Activated B cell treated with CpG ODN at 0.5 μM for 24 hours (primary cell): ENCODE measurements around the gene ABCG1. TPM values are rescaled to one million over a fixed set of nuclear protein-coding genes. Genes with fewer than 3 reads are reported as not detected.

Experiments
- ATAC-seq: fragments of 200-7000 bp; cut with Tn5 transposase; one replicate; pipeline ENCODE4 v1.10.0; 2021; ENCODE audit warnings: low read depth, mild to moderate bottlenecking, moderate library complexity
- CTCF ChIA-PET: fragments of 350-600 bp; sonication (Branson Sonifier 250); formaldehyde crosslinking; loops from one replicate; lab custom pipeline; 2021; ENCODE audit warnings: antibody characterized with exemption; lab: Charles Lee
- POLR2A ChIA-PET: fragments of 350-600 bp; sonication (Branson Sonifier 250); formaldehyde crosslinking; loops from one replicate; lab custom pipeline; 2021; ENCODE audit warnings: antibody characterized with exemption; lab: Charles Lee
- DNase-seq: peaks from one replicate; pipeline ENCODE4 v3.0.0; 2022
- H3K27ac Mint-ChIP-seq: one replicate; pipeline ENCODE4 v1.8.0; 2020; ENCODE audit warnings: mixed read lengths
- H3K27me3 Mint-ChIP-seq: one replicate; pipeline ENCODE4 v1.8.0; 2021; ENCODE audit warnings: mixed read lengths
- H3K36me3 Mint-ChIP-seq: one replicate; pipeline ENCODE4 v1.8.0; 2021; ENCODE audit warnings: low read depth, mixed read lengths
- H3K4me1 Mint-ChIP-seq: one replicate; pipeline ENCODE4 v1.8.0; 2021; ENCODE audit warnings: mixed read lengths
- H3K4me3 Mint-ChIP-seq: one replicate; pipeline ENCODE4 v1.8.0; 2020; ENCODE audit warnings: mild to moderate bottlenecking, mixed read lengths
- H3K9me3 Mint-ChIP-seq: one replicate; pipeline ENCODE4 v1.8.0; 2020; ENCODE audit warnings: mixed read lengths
- CTCF ChIP-seq: fragments of 200-600 bp; IDR thresholded peaks from one replicate; pipeline ENCODE4 v1.8.0; 2022; ENCODE audit warnings: antibody characterized with exemption, mild to moderate bottlenecking
- intact Hi-C: fragments of 100-400 bp; cut with micrococcal nuclease; formaldehyde crosslinking; loops from one replicate; pipeline ENCODE4 v1.15.1; 2024
- total RNA-seq: library from RNA; stranded (reverse); gene quantifications from 2 replicates; pipeline ENCODE4 v1.2.3, GENCODE V29; 2022

The ABCG1 gene
- total RNA-seq, 1 donor from 2014 or later: 3.4 TPM

GRCh38 chr21:42319851-42320572 lies 101.1 kb downstream of the ABCG1 start:
- no peak for ATAC-seq
- TF ChIP-seq CTCF: no peak
- H3K9me3 Mint-ChIP-seq: no peaks in the 10 kb centered on the region
- H3K27ac Mint-ChIP-seq: no peak overlapping the region
- H3K27me3 Mint-ChIP-seq: peaks cover 16% of the 10 kb centered on the region
- H3K36me3 Mint-ChIP-seq: no peaks in the 10 kb centered on the region
- ChIA-PET POLR2A (no interaction called here), CTCF (no interaction called here)
- H3K4me3 Mint-ChIP-seq: no peak overlapping the region
- DNase-seq: no peak
- H3K4me1 Mint-ChIP-seq: peaks cover 17% of the 10 kb centered on the region
- intact Hi-C loops: no loop called here

- Mint-ChIP-seq H3K27ac (no peak overlapping the region), H3K4me1 (peaks cover 17% of the 10 kb centered on the region), H3K9me3 (no peaks in the 10 kb centered on the region), H3K36me3 (no peaks in the 10 kb centered on the region), H3K4me3 (no peak overlapping the region), H3K27me3 (peaks cover 19% of the 10 kb centered on the region)
- intact Hi-C loops: no loop called here
- DNase-seq (no peak), ATAC-seq (no peak)
- no peak for TF ChIP-seq CTCF
- ChIA-PET CTCF (no interaction called here), POLR2A (no interaction called here)
These were observed 101.9 kb downstream of the ABCG1 start for GRCh38 chr21:42320791-42321190.

GRCh38 chr21:42321231-42321630 lies 102.3 kb downstream of the ABCG1 start:
- Mint-ChIP-seq H3K27me3 (peaks cover 19% of the 10 kb centered on the region), H3K9me3 (no peaks in the 10 kb centered on the region), H3K4me1 (peaks cover 17% of the 10 kb centered on the region), H3K27ac (no peak overlapping the region), H3K4me3 (no peak overlapping the region), H3K36me3 (no peaks in the 10 kb centered on the region)
- TF ChIP-seq CTCF: no peak
- DNase-seq (no peak), ATAC-seq (no peak)
- ChIA-PET POLR2A (no interaction called here), CTCF (no interaction called here)
- intact Hi-C loops: no loop called here

GRCh38 chr21:42321845-42322244 lies 102.9 kb downstream of the ABCG1 start:
- no peaks in the 10 kb centered on the region for H3K36me3 Mint-ChIP-seq
- H3K27ac Mint-ChIP-seq: no peak overlapping the region
- ChIA-PET POLR2A (no interaction called here), CTCF (no interaction called here)
- no peak for ATAC-seq
- intact Hi-C loops: no loop called here
- H3K4me1 Mint-ChIP-seq: peaks cover 17% of the 10 kb centered on the region
- no peak for DNase-seq
- H3K4me3 Mint-ChIP-seq: no peak overlapping the region
- no peak for TF ChIP-seq CTCF
- no peaks in the 10 kb centered on the region for H3K9me3 Mint-ChIP-seq
- H3K27me3 Mint-ChIP-seq: peaks cover 19% of the 10 kb centered on the region

GRCh38 chr21:42324896-42325295 lies 106.0 kb downstream of the ABCG1 start:
- CTCF ChIA-PET: interaction anchor here (1.1 kb wide), 1 partner anchor 15 kb away, joined by 3 read pairs; no protein-coding TSS in a partner anchor
- H3K27me3 Mint-ChIP-seq: peaks cover 19% of the 10 kb centered on the region

More at GRCh38 chr21:42324896-42325295, 106.0 kb downstream of the ABCG1 start:
- Mint-ChIP-seq H3K9me3 (no peaks in the 10 kb centered on the region), H3K4me3 (no peak overlapping the region), H3K36me3 (no peaks in the 10 kb centered on the region), H3K27ac (no peak overlapping the region), H3K4me1 (peaks cover 2% of the 10 kb centered on the region)
- intact Hi-C loops: no loop called here
- DNase-seq (no peak), ATAC-seq (no peak)
- no peak for TF ChIP-seq CTCF
- POLR2A ChIA-PET: no interaction called here
